CD8-positive, alpha-beta memory T cell (primary cell): ENCODE data around the gene PLOD1. TPM values are rescaled to one million over a fixed set of nuclear protein-coding genes. Genes with fewer than 3 reads are reported as not detected.

Experiments
- CTCF ChIA-PET: fragments of 350-600 bp; sonication (Branson Sonifier 250); formaldehyde crosslinking; loops from one replicate; lab custom pipeline; 2021; ENCODE audit warnings: antibody characterized with exemption; lab: Charles Lee
- POLR2A ChIA-PET: fragments of 350-600 bp; sonication (Branson Sonifier 250); formaldehyde crosslinking; loops from one replicate; lab custom pipeline; 2021; ENCODE audit warnings: antibody characterized with exemption; lab: Charles Lee
- DNase-seq, 5 donors: peaks; one replicate each; pipeline versions ENCODE4 v3.0.0 to v3.0.0-alpha.2; 2020 to 2022; ENCODE audit warnings: mixed read lengths in 1 of 5
- H3K27ac ChIP-seq: one replicate; pipeline ENCODE4 v1.7.0; 2013; ENCODE audit warnings: low read depth, mild to moderate bottlenecking, low read length, moderate library complexity
- H3K27me3 ChIP-seq: 2 replicates; pipeline ENCODE4 v1.7.0; 2013; ENCODE audit warnings: low read length, mild to moderate bottlenecking; ENCODE audit not compliant: insufficient read depth, poor library complexity, severe bottlenecking
- H3K36me3 ChIP-seq: 2 replicates; pipeline ENCODE4 v1.7.0; 2013; ENCODE audit warnings: mild to moderate bottlenecking, low read length, moderate library complexity; ENCODE audit not compliant: insufficient read depth
- H3K4me1 ChIP-seq: 2 replicates; pipeline ENCODE4 v1.7.0; 2013; ENCODE audit warnings: mild to moderate bottlenecking, low read length, moderate library complexity; ENCODE audit not compliant: insufficient read depth
- H3K4me3 ChIP-seq: 2 replicates; pipeline ENCODE4 v1.7.0; 2013; ENCODE audit warnings: mild to moderate bottlenecking, low read length
- H3K9me3 ChIP-seq: 2 replicates; pipeline ENCODE4 v1.7.0; 2013; ENCODE audit warnings: mild to moderate bottlenecking, low read length
- H3K27ac Mint-ChIP-seq, 8 donors: one replicate each; pipeline ENCODE4 v1.8.0; 2020 to 2021; ENCODE audit warnings: mixed read lengths in 8 of 8, mild to moderate bottlenecking in 6 of 8, inconsistent platforms in 3 of 8, moderate library complexity in 3 of 8
- H3K27me3 Mint-ChIP-seq, 2 donors: one replicate each; pipeline ENCODE4 v1.8.0; 2020 to 2021; ENCODE audit warnings: mixed read lengths in 2 of 2, mild to moderate bottlenecking in 1 of 2, moderate library complexity in 1 of 2
- H3K36me3 Mint-ChIP-seq, 3 donors: one replicate each; pipeline ENCODE4 v1.8.0; 2020 to 2021; ENCODE audit warnings: mixed read lengths in 3 of 3, inconsistent platforms in 1 of 3, mild to moderate bottlenecking in 1 of 3
- H3K4me1 Mint-ChIP-seq, 3 donors: one replicate each; pipeline ENCODE4 v1.8.0; 2020 to 2021; ENCODE audit warnings: mixed read lengths in 3 of 3, inconsistent platforms in 1 of 3, mild to moderate bottlenecking in 1 of 3
- H3K4me3 Mint-ChIP-seq, 7 donors: one replicate each; pipeline ENCODE4 v1.8.0; 2020 to 2021; ENCODE audit warnings: mixed read lengths in 7 of 7, mild to moderate bottlenecking in 6 of 7, moderate library complexity in 4 of 7, inconsistent platforms in 2 of 7
- H3K9me3 Mint-ChIP-seq, 5 donors: one replicate each; pipeline ENCODE4 v1.8.0; 2020 to 2022; ENCODE audit warnings: mixed read lengths in 5 of 5, mild to moderate bottlenecking in 3 of 5, moderate library complexity in 2 of 5, inconsistent platforms in 1 of 5
- polyA plus RNA-seq: library from polyadenylated mRNA; unstranded; fragments of 300-500 nt; fragmentation: Illumina TruSeq; gene quantifications from one replicate; pipeline ENCODE4 v1.2.3, GENCODE V29; 2021
- total RNA-seq, 2 experiments: library from RNA; stranded (reverse); gene quantifications; one replicate each; pipeline ENCODE4 v1.2.3, GENCODE V29; 2021

Gene PLOD1
- total and polyA plus RNA-seq, 3 experiments from 2014 or later = 9.4 to 31.0 (median 25.8) TPM

DNA sequence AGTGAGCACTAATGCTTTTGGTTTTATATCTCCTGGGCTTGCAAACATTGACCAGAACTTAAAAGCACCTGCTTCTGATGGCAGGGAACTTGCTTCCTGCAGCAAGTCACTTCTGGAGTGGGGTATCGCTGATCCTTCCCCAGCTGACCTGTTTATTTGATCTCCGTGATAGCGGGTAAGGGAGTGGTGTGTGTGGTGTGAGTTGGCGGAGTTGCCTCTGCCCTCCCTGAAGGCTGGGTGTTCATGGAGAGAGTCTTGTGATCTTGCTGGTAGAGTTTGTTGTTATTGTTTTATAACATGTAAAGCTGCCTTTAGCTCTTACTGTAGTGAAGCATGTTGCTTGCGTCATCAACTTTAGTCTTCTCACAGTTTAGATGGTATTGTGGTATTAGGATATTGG, 49.6 kb downstream of the PLOD1 start:
- Histone ChIP-seq H3K27ac (no peak overlapping the region), H3K4me3 (no peak overlapping the region), H3K36me3 (peaks cover 26% of the 10 kb centered on the region), H3K4me1 (peaks cover 33% of the 10 kb centered on the region), H3K27me3 (no peaks in the 10 kb centered on the region), H3K9me3 (no peaks in the 10 kb centered on the region)
- Mint-ChIP-seq H3K27me3 (no peaks in the 10 kb centered on the region), H3K36me3 (peaks cover 4 to 60% (median 15%) of the 10 kb centered on the region in 3 donors), H3K9me3 (no peaks in the 10 kb centered on the region), H3K27ac (peak overlapping the region in 5 of 8 donors; percentile 1 to 70 (median 54)), H3K4me3 (peak overlapping the region in 4 of 7 donors; percentile 8 to 55 (median 14)), H3K4me1 (peaks cover 46 to 67% (median 59%) of the 10 kb centered on the region in 3 donors)
- CTCF ChIA-PET = interaction anchor here (1.3 kb wide), 1 partner anchor 19 kb away, joined by 3 read pairs; no protein-coding TSS in a partner anchor
- POLR2A ChIA-PET = interaction anchor here (0.5 kb wide), 1 partner anchor 55 kb away, joined by 3 read pairs; no protein-coding TSS in a partner anchor
- DNase-seq = no peak

GRCh38 chr1:11984576-11984975, 50.1 kb downstream of the PLOD1 start:
- no peaks in the 10 kb centered on the region for H3K9me3 Mint-ChIP-seq
- Histone ChIP-seq H3K9me3 (no peaks in the 10 kb centered on the region), H3K27ac (no peak overlapping the region), H3K27me3 (no peaks in the 10 kb centered on the region), H3K4me3 (no peak overlapping the region), H3K4me1 (peaks cover 29% of the 10 kb centered on the region), H3K36me3 (peaks cover 27% of the 10 kb centered on the region)
- peak overlapping the region in 3 of 8 donors; percentile 29 to 67 (median 54) for H3K27ac Mint-ChIP-seq
- ChIA-PET CTCF (no interaction called here), POLR2A (no interaction called here)
- peaks cover 4 to 64% (median 16%) of the 10 kb centered on the region in 3 donors for H3K36me3 Mint-ChIP-seq
- H3K27me3 Mint-ChIP-seq = no peaks in the 10 kb centered on the region
- DNase-seq = no peak
- H3K4me3 Mint-ChIP-seq = no peak overlapping the region
- H3K4me1 Mint-ChIP-seq = peaks cover 47 to 66% (median 62%) of the 10 kb centered on the region in 3 donors

GRCh38 chr1:11985171-11985570, 50.7 kb downstream of the PLOD1 start:
- Mint-ChIP-seq H3K27ac (peak overlapping the region in 1 of 8 donors; percentile 54), H3K9me3 (no peaks in the 10 kb centered on the region), H3K4me3 (no peak overlapping the region), H3K4me1 (peaks cover 47 to 60% (median 59%) of the 10 kb centered on the region in 3 donors), H3K36me3 (peaks cover 4 to 70% (median 16%) of the 10 kb centered on the region in 3 donors), H3K27me3 (no peaks in the 10 kb centered on the region)
- Histone ChIP-seq H3K4me3 (no peak overlapping the region), H3K4me1 (peaks cover 27% of the 10 kb centered on the region), H3K9me3 (no peaks in the 10 kb centered on the region), H3K36me3 (peaks cover 33% of the 10 kb centered on the region), H3K27me3 (no peaks in the 10 kb centered on the region), H3K27ac (no peak overlapping the region)
- CTCF ChIA-PET = no interaction called here
- POLR2A ChIA-PET = interaction anchor here (0.7 kb wide), 1 partner anchor 51 kb away, joined by 6 read pairs; the partner anchor contains the start of gene PLOD1
- DNase-seq = no peak

DNA sequence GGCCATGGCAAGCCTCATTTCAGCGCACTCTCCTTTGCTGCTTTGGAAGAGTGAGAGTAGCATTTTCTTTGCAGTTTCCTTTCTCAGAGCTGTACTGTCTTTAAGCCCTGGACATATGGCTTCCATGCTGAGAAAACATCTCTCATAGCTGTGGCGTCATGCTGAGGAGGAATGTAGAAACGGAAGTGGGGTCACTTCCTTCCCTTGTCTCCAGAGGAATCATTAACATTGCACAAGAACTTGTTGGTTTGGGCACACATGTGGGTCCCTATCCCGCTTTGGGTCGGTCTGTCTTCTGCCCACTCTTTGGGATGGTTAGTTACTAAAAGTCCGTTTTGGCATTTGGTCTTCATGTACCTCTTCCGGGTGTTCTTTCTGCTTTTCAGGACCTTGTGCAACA, 51.3 kb downstream of the PLOD1 start:
- no peak overlapping the region for H3K4me3 ChIP-seq
- ChIA-PET CTCF (no interaction called here), POLR2A (interaction anchor here (0.7 kb wide), 2 partner anchors 51 to 115 kb away, joined by 6 to 7 read pairs; partner anchors contain the start of gene PLOD1)
- Mint-ChIP-seq H3K9me3 (no peaks in the 10 kb centered on the region), H3K36me3 (peaks cover 4 to 73% (median 16%) of the 10 kb centered on the region in 3 donors), H3K4me3 (peak overlapping the region in 1 of 7 donors; percentile 78), H3K27ac (peak overlapping the region in 3 of 8 donors; percentile 26 to 64 (median 35)), H3K27me3 (no peaks in the 10 kb centered on the region), H3K4me1 (peaks cover 47 to 59% (median 56%) of the 10 kb centered on the region in 3 donors)
- H3K27me3 ChIP-seq = no peaks in the 10 kb centered on the region
- H3K27ac ChIP-seq = no peak overlapping the region
- H3K36me3 ChIP-seq = peaks cover 39% of the 10 kb centered on the region
- H3K9me3 ChIP-seq = no peaks in the 10 kb centered on the region
- peaks cover 24% of the 10 kb centered on the region for H3K4me1 ChIP-seq
- DNase-seq = no peak

DNA sequence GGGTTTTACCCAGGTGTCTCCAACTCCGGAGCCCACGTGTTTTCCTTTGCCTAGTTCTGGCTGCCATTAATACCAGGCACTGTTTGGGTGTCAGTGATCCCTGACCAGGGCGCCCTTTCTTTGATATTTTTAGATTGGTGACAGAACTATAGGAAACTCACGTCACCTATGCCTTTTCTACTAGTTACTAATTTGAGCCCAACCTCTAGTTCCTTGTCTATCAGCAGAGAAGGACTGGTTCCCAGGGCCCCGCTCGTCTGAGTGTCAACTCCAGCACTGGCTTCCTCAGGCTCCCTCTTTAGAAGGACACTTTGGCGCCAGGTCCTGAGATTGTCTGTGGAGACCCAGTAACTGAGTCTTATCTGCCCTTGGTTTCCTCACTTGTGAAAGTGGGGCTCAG, 55.2 kb downstream of the PLOD1 start:
- POLR2A ChIA-PET = interaction anchor here (0.6 kb wide), 1 partner anchor 927 kb away, joined by 7 read pairs; no protein-coding TSS in a partner anchor
- Histone ChIP-seq H3K4me1 (no peaks in the 10 kb centered on the region), H3K9me3 (no peaks in the 10 kb centered on the region), H3K4me3 (no peak overlapping the region), H3K36me3 (peaks cover 32% of the 10 kb centered on the region), H3K27me3 (no peaks in the 10 kb centered on the region), H3K27ac (no peak overlapping the region)
- Mint-ChIP-seq H3K27me3 (no peaks in the 10 kb centered on the region), H3K27ac (peak overlapping the region in 1 of 8 donors; percentile 47), H3K4me1 (peaks cover 20 to 23% (median 22%) of the 10 kb centered on the region in 3 donors), H3K4me3 (no peak overlapping the region), H3K36me3 (peaks cover 4 to 70% (median 7%) of the 10 kb centered on the region in 3 donors), H3K9me3 (no peaks in the 10 kb centered on the region)
- no peak for DNase-seq
- CTCF ChIA-PET = no interaction called here

- Mint-ChIP-seq H3K9me3 (no peaks in the 10 kb centered on the region), H3K36me3 (peaks cover 4 to 70% (median 11%) of the 10 kb centered on the region in 3 donors), H3K4me1 (peaks cover 15 to 20% (median 16%) of the 10 kb centered on the region in 3 donors), H3K4me3 (no peak overlapping the region), H3K27ac (peak overlapping the region in 1 of 8 donors; percentile 46), H3K27me3 (no peaks in the 10 kb centered on the region)
- H3K4me1 ChIP-seq = no peaks in the 10 kb centered on the region
- CTCF ChIA-PET = no interaction called here
- POLR2A ChIA-PET = interaction anchor here (0.6 kb wide), 1 partner anchor 928 kb away, joined by 7 read pairs; no protein-coding TSS in a partner anchor
- no peak overlapping the region for H3K4me3 ChIP-seq
- no peak for DNase-seq
- H3K9me3 ChIP-seq = no peaks in the 10 kb centered on the region
- no peaks in the 10 kb centered on the region for H3K27me3 ChIP-seq
- H3K27ac ChIP-seq = no peak overlapping the region
- peaks cover 37% of the 10 kb centered on the region for H3K36me3 ChIP-seq
These were observed 56.0 kb downstream of the PLOD1 start for GRCh38 chr1:11990303-11991032.

- no peak overlapping the region for H3K27ac ChIP-seq
- H3K27me3 ChIP-seq = no peaks in the 10 kb centered on the region
- Mint-ChIP-seq H3K9me3 (no peaks in the 10 kb centered on the region), H3K27ac (no peak overlapping the region), H3K36me3 (peaks cover 7 to 76% (median 17%) of the 10 kb centered on the region in 3 donors), H3K4me3 (no peak overlapping the region), H3K27me3 (no peaks in the 10 kb centered on the region), H3K4me1 (peaks cover 8 to 13% (median 9%) of the 10 kb centered on the region in 3 donors)
- H3K36me3 ChIP-seq = peaks cover 44% of the 10 kb centered on the region
- no peak overlapping the region for H3K4me3 ChIP-seq
- no peak for DNase-seq
- H3K4me1 ChIP-seq = no peaks in the 10 kb centered on the region
- POLR2A ChIA-PET = no interaction called here
- CTCF ChIA-PET = interaction anchor here (1.5 to 1.7 kb wide), 3 partner anchors 10 to 85 kb away, joined by 3 to 5 read pairs (median 3); partner anchors contain the start of gene MIIP
- H3K9me3 ChIP-seq = no peaks in the 10 kb centered on the region
These were observed 57.6 kb downstream of the PLOD1 start for GRCh38 chr1:11991969-11992676.
